T-helper 1 cell (primary cell): ENCODE measurements around the gene ZNF771.

Experiments used
- DNase-seq, 5 donors: peaks; one replicate each; pipeline ENCODE4 v3.0.0-alpha.2; 2012 to 2020
- total RNA-seq, 4 donors: gene quantifications; one replicate each; lab custom pipeline; 2026; lab: John Stamatoyannopoulos, UW

ZNF771 gene
- 2.0 to 4.3 (median 3.3) reads per million in 4 donors for total RNA-seq

- DNase-seq = peak; percentile 81 to 89 (median 84)
Observed at GRCh38 chr16:30407102-30407803, at the start of gene ZNF771. Gene ZNF771 (plus strand): TSS chr16:30407606. CDS start chr16:30408054, 448 bp downstream.

- DNase-seq = no peak
Observed at GRCh38 chr16:30357715-30358576, 49.5 kb upstream of the ZNF771 start.

- no peak for DNase-seq
Observed at GRCh38 chr16:30358577-30358936, 48.8 kb upstream of the ZNF771 start.

GRCh38 chr16:30358990-30359870 is 48.2 kb upstream of the ZNF771 start:
- DNase-seq = no peak

GRCh38 chr16:30359871-30360170 is 47.6 kb upstream of the ZNF771 start:
- no peak for DNase-seq

GRCh38 chr16:30361180-30361579 is 46.2 kb upstream of the ZNF771 start:
- DNase-seq = no peak

GRCh38 chr16:30365200-30365599 is 42.2 kb upstream of the ZNF771 start:
- no peak for DNase-seq

GRCh38 chr16:30366511-30366910 is 40.9 kb upstream of the ZNF771 start:
- DNase-seq = no peak

- no peak for DNase-seq
Observed at GRCh38 chr16:30367349-30368009, 39.9 kb upstream of the ZNF771 start.

GRCh38 chr16:30368122-30368791 is 39.1 kb upstream of the ZNF771 start:
- DNase-seq = no peak

GRCh38 chr16:30368792-30369090 is 38.7 kb upstream of the ZNF771 start:
- DNase-seq = no peak

- no peak for DNase-seq
Observed at GRCh38 chr16:30369091-30369937, 38.1 kb upstream of the ZNF771 start.

- DNase-seq = no peak
Observed at GRCh38 chr16:30369938-30370455, 37.4 kb upstream of the ZNF771 start.

GRCh38 chr16:30370456-30371247 is 36.8 kb upstream of the ZNF771 start, which contains the start of gene TBC1D10B:
Gene TBC1D10B (minus strand): TSS chr16:30370494. CDS start chr16:30370183, 311 bp downstream.
- peak; percentile 93 to 100 (median 99) for DNase-seq

GRCh38 chr16:30371248-30371816 is 36.1 kb upstream of the ZNF771 start:
- no peak for DNase-seq

GRCh38 chr16:30372038-30372712 is 35.2 kb upstream of the ZNF771 start:
- DNase-seq = no peak

- DNase-seq = no peak
Observed at GRCh38 chr16:30372725-30373124, 34.7 kb upstream of the ZNF771 start.

- DNase-seq = no peak
Observed at GRCh38 chr16:30374538-30374937, 32.9 kb upstream of the ZNF771 start, which contains the start of gene MYL11. Gene MYL11 (plus strand): TSS chr16:30374802. CDS start chr16:30374858, 56 bp downstream.

- DNase-seq = no peak
Observed at GRCh38 chr16:30375864-30376263, 31.5 kb upstream of the ZNF771 start.
